Stimulated activated CD4-positive, alpha-beta T cell treated with anti-CD3 and anti-CD28 coated beads, Interleukin-15, amount 100 ng/mL, for 1 hour (primary cell): Measurements from ENCODE around the gene RPL10A.
"Not testable (repeated sequence)": the region's sequence is repeated elsewhere in the genome, so short reads cannot be mapped to it uniquely, and the experiment has no call there.

Source experiments
- DNase-seq, 2 donors: peaks; one replicate each; pipeline ENCODE4 v3.0.0-alpha.2; 2020; ENCODE audit warnings: low read depth in 1 of 2, low spot score in 1 of 2

RPL10A gene

GRCh38 chr6:35510916-35511561, 42.8 kb downstream of the RPL10A start:
- DNase-seq: no peak

DNA sequence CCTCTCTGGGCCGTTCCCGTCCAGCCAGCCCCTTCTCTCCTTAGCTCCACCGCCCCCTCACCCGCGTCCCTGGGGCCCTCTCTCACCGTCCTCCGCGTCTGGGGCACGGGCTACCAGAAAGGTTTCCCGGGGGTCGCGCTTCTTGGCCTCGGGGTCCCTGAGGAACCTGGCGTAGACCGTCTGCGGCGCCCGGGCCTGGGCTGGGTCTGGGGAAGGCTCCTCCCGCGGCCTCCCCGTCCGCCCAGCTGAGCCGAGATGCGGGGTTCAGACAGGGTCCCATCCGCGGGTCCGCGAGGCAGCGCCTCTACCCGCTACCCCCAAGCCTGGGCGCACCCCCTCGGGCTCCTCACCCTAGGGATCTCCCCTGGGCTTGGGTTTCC, 43.4 kb downstream of the RPL10A start:
- DNase-seq: no peak

DNA sequence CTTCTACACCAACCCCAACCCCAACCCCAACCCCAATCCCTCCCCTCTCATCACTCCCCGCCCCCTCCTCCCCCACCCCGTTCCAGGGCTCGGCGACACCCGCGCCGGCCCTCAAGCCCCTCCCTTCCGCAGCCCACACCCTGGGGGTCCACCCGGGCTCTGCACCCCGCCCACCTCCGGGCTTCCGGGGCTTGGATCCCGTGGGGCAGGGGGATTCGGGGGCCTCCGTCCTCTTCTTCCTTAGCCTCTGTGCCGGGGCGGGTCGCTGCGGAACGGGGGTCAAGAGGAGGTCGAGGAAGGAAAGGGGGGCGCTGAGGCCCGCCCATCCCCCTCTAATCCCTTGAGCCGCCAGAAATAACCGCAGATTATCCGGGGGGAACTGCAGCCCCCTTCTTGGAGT, 43.8 kb downstream of the RPL10A start:
- no peak for DNase-seq

DNA sequence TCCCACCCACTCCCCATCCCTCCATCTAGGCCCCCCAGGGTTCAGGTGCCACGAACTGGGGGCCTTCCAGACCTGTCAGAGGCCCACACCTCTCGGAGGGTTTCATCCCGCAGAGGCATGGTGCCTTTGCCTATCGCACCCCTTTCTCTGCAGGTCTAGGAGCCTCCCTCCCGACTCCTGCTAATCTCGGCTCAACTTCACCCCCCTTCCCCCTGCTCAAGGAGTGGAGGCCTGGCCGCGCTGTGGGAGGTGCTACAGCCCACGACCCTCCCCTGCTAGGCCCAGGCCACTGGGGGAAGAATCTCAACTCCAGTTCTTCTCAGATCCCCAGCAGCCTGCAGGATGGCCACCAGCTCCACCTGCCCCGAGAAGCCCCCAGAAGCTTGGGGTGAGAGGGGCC, 44.5 kb downstream of the RPL10A start, which contains the start of gene TULP1:
TULP1 (minus strand) TSS at position 157 of the 400 bp plus-strand sequence; CDS start at position 119, 38 bp downstream.
- DNase-seq: no peak

- DNase-seq: no peak
Measured at GRCh38 chr6:35514587-35514986, 46.4 kb downstream of the RPL10A start.

DNA sequence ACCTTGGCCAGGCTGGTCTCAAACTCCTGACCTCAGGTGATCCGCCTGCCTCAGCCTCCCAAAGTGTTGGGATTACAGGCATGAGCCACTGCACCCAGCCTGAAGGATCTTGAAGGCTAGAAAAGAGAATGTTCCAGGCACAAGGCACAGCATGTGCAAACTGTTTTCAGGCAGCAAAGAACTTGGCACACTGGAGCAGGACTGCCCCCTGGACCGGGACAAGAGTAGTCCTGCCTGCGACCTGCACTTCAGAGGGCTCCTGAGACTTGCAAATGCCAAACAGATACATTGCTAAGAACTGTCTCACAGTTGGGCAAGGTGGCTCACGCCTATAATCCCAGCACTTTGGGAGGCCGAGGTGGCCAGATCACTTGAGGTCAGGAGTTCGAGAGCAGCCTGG, 47.7 kb downstream of the RPL10A start:
- not testable (repeated sequence) for DNase-seq

DNA sequence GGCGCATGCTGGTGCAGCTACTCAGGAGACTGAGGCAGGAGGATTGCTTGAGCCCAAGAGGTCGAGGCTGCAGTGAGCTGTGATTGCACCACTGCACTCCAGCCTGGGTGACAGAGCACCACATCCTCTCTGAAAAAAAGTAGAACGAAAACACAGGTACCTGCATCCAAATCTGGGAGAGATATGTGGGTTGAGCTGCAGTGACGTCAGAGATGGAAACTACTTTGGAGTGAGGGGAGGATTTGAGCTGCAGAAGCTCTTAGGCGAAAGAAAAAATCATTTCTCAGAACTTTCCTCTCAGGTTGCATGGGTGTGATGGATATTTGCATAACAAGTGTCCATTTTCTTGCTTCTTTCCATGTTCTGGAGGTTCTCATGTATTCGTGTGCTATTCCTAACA, 48.5 kb downstream of the RPL10A start:
- no peak for DNase-seq

DNA sequence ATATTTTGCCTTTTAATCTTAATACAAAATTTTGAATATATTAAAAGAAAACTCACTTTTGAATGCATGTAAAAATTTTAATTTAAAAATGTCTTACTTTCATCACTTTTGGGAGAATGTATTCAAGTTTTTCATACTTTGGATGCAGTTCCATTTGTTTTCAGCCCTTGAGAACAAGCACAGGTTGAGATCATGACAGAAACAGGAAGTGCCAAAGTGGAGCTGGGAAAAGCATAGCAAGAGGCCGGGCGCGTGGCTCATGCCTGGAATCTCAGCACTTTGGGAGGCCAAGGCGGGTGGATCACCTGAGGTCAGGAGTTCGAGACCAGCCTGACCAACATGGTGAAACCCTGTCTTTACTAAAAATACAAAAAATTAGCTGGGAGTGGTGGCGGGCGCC, 49.8 kb downstream of the RPL10A start:
- DNase-seq: not testable (repeated sequence)

DNA sequence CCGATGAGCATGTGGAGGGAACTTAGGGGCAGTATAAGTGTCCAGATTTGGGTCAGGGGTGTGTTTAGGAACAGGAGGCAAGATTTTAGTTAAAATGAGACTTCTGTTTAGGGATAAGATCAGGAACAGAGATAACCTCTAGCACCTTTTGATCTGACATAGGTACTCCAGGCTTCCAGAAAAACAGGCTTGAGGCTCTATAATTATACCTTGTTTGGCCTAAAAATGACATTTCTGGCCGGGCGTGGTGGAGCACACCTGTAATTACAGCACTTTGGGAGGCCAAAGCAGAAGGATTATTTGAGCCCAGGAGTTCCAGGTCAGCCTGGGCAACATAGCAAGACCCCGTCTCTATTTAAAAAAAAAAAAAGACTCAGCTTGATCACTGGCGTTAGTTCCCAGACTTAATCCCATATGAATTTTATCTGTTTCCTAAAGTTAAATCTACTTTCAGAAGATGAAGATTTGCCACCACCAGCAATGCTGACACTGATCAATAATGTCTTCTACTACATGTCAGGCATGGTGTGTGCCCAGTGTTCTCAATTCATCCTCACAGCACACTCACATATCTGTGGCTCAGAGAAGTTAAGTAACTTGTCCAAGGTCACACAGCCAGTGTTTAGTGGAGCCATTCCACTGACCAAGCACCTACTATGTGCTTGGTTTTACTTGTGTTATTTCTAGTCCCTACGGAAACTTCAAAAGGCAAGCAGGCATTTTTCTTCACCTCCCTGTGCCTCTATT, 50.5 kb downstream of the RPL10A start:
- no peak for DNase-seq

GRCh38 chr6:35519313-35520015, 51.3 kb downstream of the RPL10A start:
- no peak for DNase-seq
